ENCODE data around the gene SMAD3.
A peak's percentile ranks its signal among the peaks of the same experiment; 100 is the strongest.

SMAD3 gene

DNA sequence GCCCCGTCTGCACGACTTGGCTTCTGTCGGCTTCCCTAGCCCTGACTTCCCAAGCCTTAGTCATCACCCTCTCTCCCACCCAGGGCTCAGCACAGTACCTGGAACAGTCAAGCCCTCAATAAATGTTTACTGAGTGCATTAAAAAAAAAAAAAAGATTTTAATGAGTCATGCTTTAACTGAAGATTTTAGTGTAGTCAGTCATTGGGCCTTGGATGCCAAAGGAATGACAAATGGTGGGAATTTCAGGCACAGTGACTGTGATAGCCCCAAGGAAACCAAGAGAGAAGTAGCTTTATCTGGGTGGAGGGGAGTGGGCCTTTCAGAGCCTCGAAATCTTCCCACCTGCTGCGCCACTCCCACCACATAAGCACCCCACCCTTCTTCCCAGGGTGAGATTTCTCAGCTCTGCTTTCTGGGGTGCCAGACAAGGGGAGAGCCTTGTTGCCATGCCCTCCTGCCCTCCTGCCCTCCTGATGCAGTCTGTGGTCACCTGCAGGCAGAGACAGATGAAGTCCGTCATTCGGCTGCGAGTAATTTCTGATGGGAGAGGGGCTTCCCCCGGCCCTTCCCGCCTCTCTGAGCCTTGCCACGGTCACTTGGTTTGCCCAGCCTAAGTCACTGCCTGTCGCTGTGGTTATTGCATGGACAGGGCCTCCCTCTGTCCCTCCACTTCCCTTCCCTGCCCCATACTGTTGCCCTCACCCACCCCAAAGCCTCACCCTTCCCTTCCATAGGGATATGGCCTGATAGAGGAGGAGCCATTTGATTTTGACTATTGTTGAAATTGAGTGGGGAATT lies 41.8 kb downstream of the SMAD3 start:
- peak; percentile 95 for DNase-seq (ENCODE audit: extremely low read depth, low read depth)
- TF ChIP-seq, protein P1, sequence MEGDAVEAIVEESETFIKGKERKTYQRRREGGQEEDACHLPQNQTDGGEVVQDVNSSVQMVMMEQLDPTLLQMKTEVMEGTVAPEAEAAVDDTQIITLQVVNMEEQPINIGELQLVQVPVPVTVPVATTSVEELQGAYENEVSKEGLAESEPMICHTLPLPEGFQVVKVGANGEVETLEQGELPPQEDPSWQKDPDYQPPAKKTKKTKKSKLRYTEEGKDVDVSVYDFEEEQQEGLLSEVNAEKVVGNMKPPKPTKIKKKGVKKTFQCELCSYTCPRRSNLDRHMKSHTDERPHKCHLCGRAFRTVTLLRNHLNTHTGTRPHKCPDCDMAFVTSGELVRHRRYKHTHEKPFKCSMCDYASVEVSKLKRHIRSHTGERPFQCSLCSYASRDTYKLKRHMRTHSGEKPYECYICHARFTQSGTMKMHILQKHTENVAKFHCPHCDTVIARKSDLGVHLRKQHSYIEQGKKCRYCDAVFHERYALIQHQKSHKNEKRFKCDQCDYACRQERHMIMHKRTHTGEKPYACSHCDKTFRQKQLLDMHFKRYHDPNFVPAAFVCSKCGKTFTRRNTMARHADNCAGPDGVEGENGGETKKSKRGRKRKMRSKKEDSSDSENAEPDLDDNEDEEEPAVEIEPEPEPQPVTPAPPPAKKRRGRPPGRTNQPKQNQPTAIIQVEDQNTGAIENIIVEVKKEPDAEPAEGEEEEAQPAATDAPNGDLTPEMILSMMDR (IDR thresholded peaks at IDR 0.05; ENCODE audit: low read depth, low read length), result no peak

DNA sequence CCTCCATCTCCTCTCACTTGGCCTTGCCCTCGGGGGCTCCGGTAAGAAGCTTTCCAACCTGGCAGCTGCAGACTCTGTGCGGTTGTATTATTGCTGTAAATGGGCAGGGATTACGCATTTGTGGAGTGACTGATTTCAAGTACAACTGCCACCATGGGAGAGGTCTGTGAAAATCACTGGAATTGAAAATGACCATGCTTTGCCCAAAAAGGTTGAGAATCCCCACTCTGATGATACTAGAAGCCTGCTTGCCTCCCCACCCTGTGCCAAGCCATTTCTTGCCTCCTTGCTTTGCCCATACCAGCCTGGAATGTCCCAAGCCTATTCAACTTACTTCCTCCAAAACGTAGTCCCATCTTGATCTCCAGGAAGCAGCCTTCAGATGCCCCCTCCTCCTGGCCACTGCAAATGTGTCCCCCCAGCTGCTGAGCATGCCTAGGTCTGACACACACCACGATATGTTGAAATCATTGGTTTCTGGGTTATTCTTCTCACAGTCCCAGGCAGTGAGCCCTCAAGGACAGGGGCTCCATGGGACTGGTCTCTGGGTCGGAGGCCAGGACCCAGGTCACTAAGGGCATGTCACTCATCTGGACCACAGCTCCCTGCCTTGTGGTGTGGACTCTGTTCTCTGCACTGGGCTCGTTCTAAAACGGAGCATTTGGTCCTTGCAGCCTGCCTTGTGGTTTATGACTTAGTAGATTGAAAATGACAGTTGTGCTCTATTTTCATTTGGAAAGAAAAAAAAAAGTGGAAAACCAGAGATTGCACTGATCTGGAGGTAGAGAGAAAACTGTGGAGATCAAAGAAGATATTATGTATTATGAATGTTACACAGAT lies 42.9 kb downstream of the SMAD3 start:
- no peak for DNase-seq (ENCODE audit: extremely low read depth, low read depth)

DNA sequence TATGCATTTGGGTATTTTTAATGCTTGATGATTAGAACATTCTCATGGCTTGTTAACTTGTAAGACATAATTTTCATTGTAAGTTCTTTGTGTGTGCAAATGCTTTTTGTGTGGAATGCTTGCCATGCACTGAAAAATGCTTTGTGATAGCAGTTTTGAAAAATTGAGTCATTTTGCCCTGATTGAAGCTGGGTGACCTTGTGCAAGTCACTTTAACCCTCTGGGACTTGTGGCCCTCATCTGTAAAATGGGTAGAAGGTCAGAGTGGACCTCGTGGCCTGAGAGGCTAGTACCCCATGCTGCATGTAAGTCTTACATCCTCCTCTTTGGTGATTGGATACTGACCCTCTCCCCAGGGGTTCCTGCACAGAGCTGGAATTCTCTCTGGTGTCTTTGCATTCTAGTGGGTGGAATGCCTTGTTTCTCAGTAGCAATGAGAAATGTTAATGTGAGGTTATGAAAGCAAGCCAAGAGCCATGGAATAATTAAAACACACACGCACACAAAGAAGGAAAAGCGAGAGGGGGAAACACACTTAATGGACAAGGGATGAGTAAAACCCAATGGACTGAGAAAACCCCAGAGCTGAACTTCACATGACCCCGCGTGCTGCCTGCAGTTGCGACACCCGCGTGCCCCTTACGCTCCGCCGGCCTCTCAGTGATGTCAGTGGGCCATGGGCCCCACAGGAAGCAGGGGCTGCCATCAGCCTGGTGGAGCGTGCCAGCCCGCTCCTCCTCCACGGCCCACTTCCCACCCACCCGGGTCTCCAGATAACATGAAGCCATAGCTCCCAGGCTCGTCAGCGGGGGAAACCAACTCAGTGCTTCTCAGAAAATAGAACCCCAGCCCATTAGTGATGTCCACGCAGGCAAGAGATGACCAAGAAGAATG lies 44.0 kb downstream of the SMAD3 start:
- TF ChIP-seq, protein P1 (IDR thresholded peaks at IDR 0.05; ENCODE audit: low read depth, low read length), result no peak
- peak; percentile 96 for DNase-seq (ENCODE audit: extremely low read depth, low read depth)

More for the DNA sequence above, 42.9 kb downstream of the SMAD3 start:
- TF ChIP-seq, protein P1 (IDR thresholded peaks at IDR 0.05; ENCODE audit: low read depth, low read length), result no peak

DNA sequence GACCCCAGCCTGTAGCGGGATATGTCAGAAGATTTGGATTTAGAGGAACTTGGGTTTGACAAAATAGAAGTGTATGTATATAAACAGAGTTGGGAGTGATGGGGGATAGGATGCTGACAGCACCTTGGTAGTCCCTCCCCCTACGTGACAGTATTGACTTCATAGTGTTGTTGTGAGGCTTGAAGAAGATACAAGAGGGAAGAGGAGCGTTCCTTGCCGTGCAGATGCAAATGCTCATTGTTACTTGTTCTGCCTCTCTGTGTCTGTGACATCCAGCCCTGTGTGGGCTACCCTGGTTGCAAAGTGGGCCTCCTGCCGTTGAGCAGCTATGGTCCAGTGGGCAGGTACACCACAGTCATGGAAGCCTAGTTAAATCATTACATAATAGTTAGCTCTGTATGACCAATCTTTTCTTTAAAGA lies 45.0 kb downstream of the SMAD3 start:
- no peak for DNase-seq (ENCODE audit: extremely low read depth, low read depth)
- TF ChIP-seq, protein P1 (IDR thresholded peaks at IDR 0.05; ENCODE audit: low read depth, low read length), result no peak

DNA sequence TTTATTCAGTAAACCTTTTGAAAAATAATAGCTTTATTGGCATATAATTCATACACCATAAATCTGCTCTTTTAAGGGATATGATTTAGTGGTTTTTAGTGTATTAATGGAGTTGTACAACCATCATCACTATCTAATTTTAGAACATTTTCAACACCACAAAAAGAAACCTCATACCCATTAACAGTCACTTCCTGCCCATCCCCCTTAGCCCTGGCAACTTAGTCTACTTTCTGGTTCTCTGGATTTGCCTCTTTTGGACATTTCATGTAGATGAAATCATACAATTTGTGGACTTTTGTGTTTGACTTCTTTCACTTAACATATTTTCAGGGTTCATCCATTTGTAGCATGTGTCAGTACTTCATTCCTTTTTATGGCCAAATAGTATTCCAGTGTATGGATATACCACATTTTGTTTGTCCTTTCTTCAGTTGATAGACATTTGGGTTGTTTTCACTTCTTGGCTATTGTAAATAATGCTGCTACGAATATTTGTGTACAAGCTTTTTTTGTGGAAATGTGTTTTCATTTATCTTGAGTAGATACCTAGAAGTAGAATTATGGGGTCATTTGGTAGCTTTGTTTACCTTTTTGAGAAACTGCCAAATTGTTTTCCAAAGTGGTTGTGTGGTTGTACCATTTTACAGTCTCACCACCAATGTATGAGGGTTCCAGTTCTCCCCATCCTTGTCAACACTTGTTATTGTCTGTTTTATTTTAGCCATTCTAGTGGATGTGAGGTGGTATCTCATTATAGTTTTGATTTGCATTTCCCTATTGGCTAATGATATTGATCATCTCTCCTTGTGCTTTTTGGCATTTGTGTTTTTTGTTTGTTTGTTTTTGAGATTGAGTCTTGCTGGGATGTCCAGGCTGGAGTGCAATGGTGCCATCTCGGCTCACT lies 45.8 kb downstream of the SMAD3 start:
- TF ChIP-seq, protein P1 (IDR thresholded peaks at IDR 0.05; ENCODE audit: low read depth, low read length), result no peak
- no peak for DNase-seq (ENCODE audit: extremely low read depth, low read depth)

DNA sequence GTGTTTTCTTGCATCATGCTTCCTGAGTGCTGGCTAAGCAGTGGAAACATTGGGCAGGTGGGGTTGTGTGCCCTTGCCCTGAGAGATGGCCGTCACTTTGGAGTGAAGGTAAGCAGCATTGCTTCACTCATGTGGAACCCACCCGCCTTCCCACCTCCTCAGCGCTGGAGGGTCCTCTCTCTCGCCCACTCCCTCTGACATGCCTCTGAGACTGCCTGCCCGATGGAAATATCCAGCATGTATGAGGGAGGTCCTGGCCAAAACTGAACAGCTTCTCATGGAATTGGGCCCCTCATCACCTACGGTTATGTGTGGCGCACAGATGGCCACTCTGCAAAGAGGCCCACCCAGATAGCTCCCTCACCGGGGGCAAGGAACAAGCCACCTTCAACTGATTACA lies 48.6 kb downstream of the SMAD3 start:
- no peak for DNase-seq (ENCODE audit: extremely low read depth, low read depth)
- TF ChIP-seq, protein P1 (IDR thresholded peaks at IDR 0.05; ENCODE audit: low read depth, low read length), result no peak

Data from AG09319 (cell line).